Liver (tissue), 9 donors: ENCODE data around the gene TUBB2A. TPM values are rescaled to one million over a fixed set of nuclear protein-coding genes. Genes with fewer than 3 reads are reported as not detected.

Experiments used
- DNase-seq: peaks from one replicate; pipeline ENCODE4 v3.0.0-alpha.2; 2017; ENCODE audit warnings: low spot score
- H3K27ac ChIP-seq, 2 donors: one replicate each; pipeline ENCODE4 v1.7.0; 2013; ENCODE audit warnings: inconsistent platforms in 2 of 2, low read length in 2 of 2, control low read depth in 1 of 2, low read depth in 1 of 2, mild to moderate bottlenecking in 1 of 2
- H3K27me3 ChIP-seq, 4 donors: one replicate each; pipeline versions ENCODE4 v1.6.1 to v1.7.0; 2013; ENCODE audit warnings: low read length in 3 of 4, inconsistent platforms in 1 of 4, mild to moderate bottlenecking in 1 of 4, moderate library complexity in 1 of 4; ENCODE audit not compliant: control insufficient read depth in 4 of 4, insufficient read depth in 4 of 4
- H3K36me3 ChIP-seq, 4 donors: one replicate each; pipeline versions ENCODE4 v1.6.1 to v1.7.0; 2013; ENCODE audit warnings: low read length in 3 of 4, mild to moderate bottlenecking in 3 of 4, low read depth in 1 of 4, moderate library complexity in 1 of 4; ENCODE audit not compliant: control insufficient read depth in 4 of 4, insufficient read depth in 3 of 4
- H3K4me1 ChIP-seq, 4 donors: one replicate each; pipeline versions ENCODE4 v1.6.1 to v1.7.0; 2013; ENCODE audit warnings: low read length in 3 of 4, mild to moderate bottlenecking in 3 of 4, moderate library complexity in 1 of 4; ENCODE audit not compliant: control insufficient read depth in 4 of 4, insufficient read depth in 4 of 4
- H3K4me3 ChIP-seq, 3 donors: one replicate each; pipeline versions ENCODE4 v1.6.1 to v1.7.0; 2013; ENCODE audit warnings: low read length in 3 of 3, control low read depth in 1 of 3, low read depth in 1 of 3, mild to moderate bottlenecking in 1 of 3
- H3K9ac ChIP-seq, 2 donors: one replicate each; pipeline ENCODE4 v1.7.0; 2013; ENCODE audit warnings: low read length in 2 of 2, mild to moderate bottlenecking in 2 of 2, moderate library complexity in 2 of 2, control low read depth in 1 of 2, low read depth in 1 of 2
- H3K9me3 ChIP-seq, 4 donors: one replicate each; pipeline versions ENCODE4 v1.6.1 to v1.7.0; 2013; ENCODE audit warnings: low read length in 3 of 4; ENCODE audit not compliant: control insufficient read depth in 4 of 4
- ATF3 ChIP-seq: IDR thresholded peaks from 2 replicates; pipeline ENCODE4 v1.6.1; 2016; ENCODE audit warnings: antibody characterized with exemption
- EGR1 ChIP-seq, 2 donors: IDR thresholded peaks; 2 replicates each; pipeline ENCODE4 v1.6.1; 2016 to 2018; ENCODE audit warnings: antibody characterized with exemption in 2 of 2, low read depth in 2 of 2
- FOXA1 ChIP-seq: IDR thresholded peaks from 2 replicates; pipeline ENCODE4 v1.6.1; 2016; ENCODE audit warnings: antibody characterized with exemption
- FOXA2 ChIP-seq: IDR thresholded peaks from 2 replicates; pipeline ENCODE4 v1.6.1; 2016; ENCODE audit warnings: antibody characterized with exemption
- HNF4A ChIP-seq, 2 donors: conservative IDR thresholded peaks; 2 replicates each; pipeline ENCODE4 v1.6.1; 2016; ENCODE audit warnings: antibody characterized with exemption in 2 of 2, mild to moderate bottlenecking in 2 of 2
- HNF4G ChIP-seq: IDR thresholded peaks from 2 replicates; pipeline ENCODE4 v1.6.1; 2016; ENCODE audit warnings: antibody characterized with exemption
- JUND ChIP-seq, 2 donors: IDR thresholded peaks; 2 replicates each; pipeline ENCODE4 v1.6.1; 2016; ENCODE audit warnings: antibody characterized with exemption in 2 of 2
- MAX ChIP-seq: IDR thresholded peaks from 2 replicates; pipeline ENCODE4 v1.6.1; 2016; ENCODE audit warnings: antibody characterized with exemption
- NR2F2 ChIP-seq: IDR thresholded peaks from 2 replicates; pipeline ENCODE4 v1.6.1; 2016; ENCODE audit warnings: antibody characterized with exemption
- RAD21 ChIP-seq, 2 donors: IDR thresholded peaks; 2 replicates each; pipeline ENCODE4 v1.6.1; 2016; ENCODE audit warnings: antibody characterized with exemption in 2 of 2, mild to moderate bottlenecking in 2 of 2
- REST ChIP-seq: IDR thresholded peaks from 2 replicates; pipeline ENCODE4 v1.6.1; 2016; ENCODE audit warnings: antibody characterized with exemption, mild to moderate bottlenecking
- RXRA ChIP-seq, 2 donors: IDR thresholded peaks; 2 replicates each; pipeline ENCODE4 v1.6.1; 2017 to 2018; ENCODE audit warnings: antibody characterized with exemption in 2 of 2, mild to moderate bottlenecking in 1 of 2
- SP1 ChIP-seq: IDR thresholded peaks from 2 replicates; pipeline ENCODE4 v1.6.1; 2018; ENCODE audit warnings: antibody characterized with exemption, mild to moderate bottlenecking
- TAF1 ChIP-seq: conservative IDR thresholded peaks from 2 replicates; pipeline ENCODE4 v1.6.1; 2016; ENCODE audit warnings: antibody characterized with exemption, mild to moderate bottlenecking
- YY1 ChIP-seq: IDR thresholded peaks from 2 replicates; pipeline ENCODE4 v1.6.1; 2016; ENCODE audit warnings: antibody characterized with exemption, mild to moderate bottlenecking
- WGBS: extraction: QIAGEN DNeasy Blood & Tissue Kit; methylation state at CpG from one replicate; pipeline ENCODE4 v1.1.7; 2013; 5-methylcytosine and 5-hydroxymethylcytosine counted together
- polyA plus RNA-seq, 2 donors: library from polyadenylated mRNA; stranded (reverse) in 1 of 2; unstranded in 1 of 2; fragments of 200-250 nt in 1 of 2; fragments of >200 nt in 1 of 2; fragmentation: Nextera tagmentation in 1 of 2; extraction: Ambion mirVana in 1 of 2; gene quantifications; one replicate each; pipeline versions ENCODE4 v1.2.1 to v1.2.3, GENCODE V29; 2013 to 2015
- total RNA-seq, 2 donors: library from RNA; depleted of rRNA; stranded (reverse); fragments of >200 nt; gene quantifications; one replicate each; pipeline ENCODE4 v1.2.3, GENCODE V29; 2014
- donor health status: healthy.
- donor health status: healthy.
- donor health status: healthy.
- donor health status: healthy.
- donor health status: healthy.

TUBB2A gene
- total and polyA plus RNA-seq, 4 donors: 53.5 to 94.8 (median 88.1) TPM

GRCh38 chr6:3201388-3201787 is 44.0 kb upstream of the TUBB2A start:
- Histone ChIP-seq H3K27ac (no peak overlapping the region), H3K4me1 (no peaks in the 10 kb centered on the region), H3K27me3 (no peaks in the 10 kb centered on the region), H3K4me3 (no peak overlapping the region), H3K36me3 (no peaks in the 10 kb centered on the region), H3K9me3 (no peaks in the 10 kb centered on the region), H3K9ac (no peak overlapping the region)
- TF ChIP-seq MAX: no peak
- TF ChIP-seq TAF1: no peak
- TF ChIP-seq NR2F2: no peak
- TF ChIP-seq YY1: no peak
- no peak for TF ChIP-seq REST
- TF ChIP-seq JUND (IDR thresholded peaks at IDR 0.05): no peak
- TF ChIP-seq SP1: no peak
- TF ChIP-seq EGR1 (IDR thresholded peaks at IDR 0.05; ENCODE audit: low read depth in 2 of 2): no peak
- no peak for DNase-seq
- 94% methylated on average over 2 of the region's 2 CpGs for WGBS

GRCh38 chr6:3200682-3201081 is 43.3 kb upstream of the TUBB2A start:
- no peak overlapping the region for H3K27ac ChIP-seq
- no peak for DNase-seq
- no peak overlapping the region for H3K9ac ChIP-seq
- H3K36me3 ChIP-seq: no peaks in the 10 kb centered on the region
- no peak overlapping the region for H3K4me3 ChIP-seq
- H3K27me3 ChIP-seq: no peaks in the 10 kb centered on the region
- no peaks in the 10 kb centered on the region for H3K9me3 ChIP-seq
- no peaks in the 10 kb centered on the region for H3K4me1 ChIP-seq
- TF ChIP-seq NR2F2 (no peak), REST (no peak), RXRA (IDR thresholded peaks at IDR 0.05) (no peak), SP1 (no peak), RAD21 (IDR thresholded peaks at IDR 0.05) (no peak), HNF4A (conservative IDR thresholded peaks at IDR 0.05) (no peak), HNF4G (no peak)

GRCh38 chr6:3199382-3199781 is 42.0 kb upstream of the TUBB2A start:
- Histone ChIP-seq H3K36me3 (no peaks in the 10 kb centered on the region), H3K27me3 (no peaks in the 10 kb centered on the region), H3K9ac (no peak overlapping the region), H3K27ac (no peak overlapping the region), H3K4me1 (no peaks in the 10 kb centered on the region), H3K9me3 (no peaks in the 10 kb centered on the region), H3K4me3 (no peak overlapping the region)
- WGBS: 86% methylated on average over 5 of the region's 5 CpGs
- no peak for DNase-seq
- TF ChIP-seq FOXA2: no peak
- TF ChIP-seq RXRA (IDR thresholded peaks at IDR 0.05): no peak
- no peak for TF ChIP-seq ATF3
- TF ChIP-seq TAF1: no peak
- TF ChIP-seq JUND (IDR thresholded peaks at IDR 0.05): no peak
- TF ChIP-seq REST: no peak
- TF ChIP-seq MAX: no peak
- no peak for TF ChIP-seq FOXA1
- no peak for TF ChIP-seq SP1
